AG04450 (cell line): ENCODE results near the gene MBOAT2. TPM values are rescaled to one million over a fixed set of nuclear protein-coding genes. Genes with fewer than 3 reads are reported as not detected.

ENCODE experiments used
- CTCF ChIA-PET: fragments of 300-600, 350-600 bp; formaldehyde crosslinking; extraction: SDS; loops from one replicate; lab custom pipeline; 2022; ENCODE audit warnings: antibody characterized with exemption, inconsistent platforms; lab: Charles Lee
- POLR2A ChIA-PET: fragments of 350-600 bp; formaldehyde crosslinking; extraction: SDS; loops from one replicate; lab custom pipeline; 2021; ENCODE audit warnings: antibody characterized with exemption, inconsistent platforms; lab: Yijun Ruan, JAX
- DNase-seq: peaks from one replicate; pipeline ENCODE4 v3.0.0-alpha.2; 2011; ENCODE audit warnings: low read depth, low spot score
- H3K27ac ChIP-seq: one replicate; pipeline ENCODE4 v1.5.1; 2012; ENCODE audit warnings: low read depth, low read length, control low read depth
- H3K27me3 ChIP-seq: one replicate; pipeline ENCODE4 v1.6.0; 2012; ENCODE audit warnings: low read length; ENCODE audit not compliant: control insufficient read depth, insufficient read depth
- H3K4me3 ChIP-seq: 2 replicates; pipeline ENCODE4 v1.5.1; 2011; ENCODE audit warnings: mild to moderate bottlenecking, low read depth, low read length, control low read depth
- H3K9me3 ChIP-seq: 2 replicates; pipeline ENCODE4 v1.5.1; 2012; ENCODE audit warnings: low read length; ENCODE audit not compliant: control insufficient read depth, insufficient read depth
- polyA plus RNA-seq: library from polyadenylated mRNA; depleted of rRNA; stranded (reverse); fragments of >200 nt; gene quantifications from 2 replicates; pipeline ENCODE4 v1.2.3, GENCODE V29; 2011
- TF ChIP-seq, protein P1 (sequence below): IDR thresholded peaks from 2 replicates; pipeline ENCODE4 v1.5.1; 2011; ENCODE audit warnings: low read depth, low read length, control low read depth, inconsistent platforms

MBOAT2 gene
- polyA plus RNA-seq, 1 experiment: 75.2 TPM

GRCh38 chr2:9018534-9018933 is 15.1 kb upstream of the MBOAT2 start:
- POLR2A ChIA-PET: interaction anchor here (0.7 kb wide), 1 partner anchor 40 kb away, joined by 3 read pairs; no protein-coding TSS in a partner anchor
- Histone ChIP-seq H3K4me3 (no peak overlapping the region), H3K9me3 (no peaks in the 10 kb centered on the region; the same call in 1 of the 2 replicates), H3K27ac (no peak overlapping the region), H3K27me3 (no peaks in the 10 kb centered on the region)
- TF ChIP-seq, protein P1, sequence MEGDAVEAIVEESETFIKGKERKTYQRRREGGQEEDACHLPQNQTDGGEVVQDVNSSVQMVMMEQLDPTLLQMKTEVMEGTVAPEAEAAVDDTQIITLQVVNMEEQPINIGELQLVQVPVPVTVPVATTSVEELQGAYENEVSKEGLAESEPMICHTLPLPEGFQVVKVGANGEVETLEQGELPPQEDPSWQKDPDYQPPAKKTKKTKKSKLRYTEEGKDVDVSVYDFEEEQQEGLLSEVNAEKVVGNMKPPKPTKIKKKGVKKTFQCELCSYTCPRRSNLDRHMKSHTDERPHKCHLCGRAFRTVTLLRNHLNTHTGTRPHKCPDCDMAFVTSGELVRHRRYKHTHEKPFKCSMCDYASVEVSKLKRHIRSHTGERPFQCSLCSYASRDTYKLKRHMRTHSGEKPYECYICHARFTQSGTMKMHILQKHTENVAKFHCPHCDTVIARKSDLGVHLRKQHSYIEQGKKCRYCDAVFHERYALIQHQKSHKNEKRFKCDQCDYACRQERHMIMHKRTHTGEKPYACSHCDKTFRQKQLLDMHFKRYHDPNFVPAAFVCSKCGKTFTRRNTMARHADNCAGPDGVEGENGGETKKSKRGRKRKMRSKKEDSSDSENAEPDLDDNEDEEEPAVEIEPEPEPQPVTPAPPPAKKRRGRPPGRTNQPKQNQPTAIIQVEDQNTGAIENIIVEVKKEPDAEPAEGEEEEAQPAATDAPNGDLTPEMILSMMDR: no peak
- no peak for DNase-seq
- CTCF ChIA-PET: no interaction called here

GRCh38 chr2:9018109-9018508 is 14.6 kb upstream of the MBOAT2 start:
- DNase-seq: no peak
- H3K27me3 ChIP-seq: no peaks in the 10 kb centered on the region
- ChIA-PET CTCF (no interaction called here), POLR2A (no interaction called here)
- H3K4me3 ChIP-seq: no peak overlapping the region
- no peak overlapping the region for H3K27ac ChIP-seq
- H3K9me3 ChIP-seq: no peaks in the 10 kb centered on the region; the same call in 1 of the 2 replicates
- TF ChIP-seq, protein P1: no peak

GRCh38 chr2:9017411-9017810 is 13.9 kb upstream of the MBOAT2 start:
- no peaks in the 10 kb centered on the region; the same call in 1 of the 2 replicates for H3K9me3 ChIP-seq
- no peaks in the 10 kb centered on the region for H3K27me3 ChIP-seq
- ChIA-PET CTCF (interaction anchor here (1.4 kb wide), 1 partner anchor 122 kb away, joined by 6 read pairs; no protein-coding TSS in a partner anchor), POLR2A (no interaction called here)
- H3K27ac ChIP-seq: no peak overlapping the region
- no peak overlapping the region for H3K4me3 ChIP-seq
- no peak for DNase-seq
- TF ChIP-seq, protein P1: no peak

GRCh38 chr2:9015998-9016397 is 12.5 kb upstream of the MBOAT2 start:
- ChIA-PET CTCF (no interaction called here), POLR2A (no interaction called here)
- DNase-seq: no peak
- no peaks in the 10 kb centered on the region for H3K9me3 ChIP-seq
- H3K27ac ChIP-seq: no peak overlapping the region
- H3K4me3 ChIP-seq: no peak overlapping the region
- H3K27me3 ChIP-seq: no peaks in the 10 kb centered on the region
- TF ChIP-seq, protein P1: no peak

- Histone ChIP-seq H3K9me3 (no peaks in the 10 kb centered on the region), H3K27ac (no peak overlapping the region), H3K27me3 (no peaks in the 10 kb centered on the region), H3K4me3 (no peak overlapping the region)
- TF ChIP-seq, protein P1: no peak
- CTCF ChIA-PET: interaction anchor here (0.6 kb wide), 1 partner anchor 80 kb away, joined by 3 read pairs; no protein-coding TSS in a partner anchor
- DNase-seq: no peak
- POLR2A ChIA-PET: no interaction called here
Observed at GRCh38 chr2:9013403-9013802, 9.9 kb upstream of the MBOAT2 start.
